GM21723 (cell line): ENCODE results near the gene SRPX2.
"Not testable (repeated sequence)": the region's sequence is repeated elsewhere in the genome, so short reads cannot be mapped to it uniquely, and the experiment has no call there.

Experiments
- ATAC-seq: cut with Tn5 transposase; IDR thresholded peaks from one replicate; pipeline ENCODE4 v1.9.1; 2021; ENCODE audit warnings: mild to moderate bottlenecking, moderate library complexity; ENCODE audit not compliant: unreplicated experiment

SRPX2 gene

DNA sequence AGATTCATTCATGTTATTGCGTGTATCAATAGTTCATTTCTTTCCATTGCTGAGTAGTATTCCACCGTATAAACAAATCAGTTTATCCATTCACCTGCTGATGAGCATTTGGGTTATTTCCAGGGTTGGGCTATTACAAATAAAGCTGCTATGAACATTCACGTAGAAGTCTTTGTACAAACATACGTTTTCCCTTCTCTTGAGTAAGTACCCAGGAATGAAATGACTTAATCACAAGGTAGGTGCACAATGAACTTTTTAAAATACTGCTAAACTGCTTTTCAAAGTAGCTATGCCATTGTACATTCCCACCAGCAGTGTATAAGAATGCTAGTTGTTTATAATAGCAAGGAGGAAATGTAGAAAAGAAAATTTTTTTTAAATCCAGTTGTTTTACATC is 52.0 kb downstream of the SRPX2 start:
- ATAC-seq: no peak

DNA sequence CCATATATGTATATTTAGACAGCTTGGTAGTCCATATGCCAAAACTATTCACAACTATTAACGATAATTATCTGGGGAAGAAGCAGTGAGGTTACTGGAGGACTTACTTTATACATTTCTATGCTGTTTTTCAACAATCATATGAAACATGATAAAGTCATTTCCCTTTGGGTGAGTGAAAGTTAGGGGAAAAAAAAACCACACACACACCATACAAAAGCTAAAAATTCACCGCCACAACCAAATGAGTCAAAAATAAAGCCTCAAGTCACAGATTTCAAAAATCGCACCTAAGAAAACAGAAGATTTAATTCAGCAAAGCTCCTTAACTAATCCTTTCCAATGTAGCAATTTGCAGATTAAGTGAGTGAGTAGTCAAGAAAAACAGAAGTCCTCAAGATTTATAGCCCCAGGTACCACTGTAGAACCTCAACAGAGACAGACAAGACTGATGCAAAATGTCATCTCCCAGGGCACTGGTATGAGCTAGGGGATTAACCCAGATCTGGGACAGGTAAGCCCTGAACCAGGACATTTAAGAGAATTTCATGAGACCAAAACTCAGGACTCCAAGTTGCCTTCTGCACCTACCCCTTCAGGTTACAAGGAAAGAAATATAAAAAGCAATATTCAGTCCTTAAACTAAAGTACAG is 52.8 kb downstream of the SRPX2 start:
- no peak for ATAC-seq

DNA sequence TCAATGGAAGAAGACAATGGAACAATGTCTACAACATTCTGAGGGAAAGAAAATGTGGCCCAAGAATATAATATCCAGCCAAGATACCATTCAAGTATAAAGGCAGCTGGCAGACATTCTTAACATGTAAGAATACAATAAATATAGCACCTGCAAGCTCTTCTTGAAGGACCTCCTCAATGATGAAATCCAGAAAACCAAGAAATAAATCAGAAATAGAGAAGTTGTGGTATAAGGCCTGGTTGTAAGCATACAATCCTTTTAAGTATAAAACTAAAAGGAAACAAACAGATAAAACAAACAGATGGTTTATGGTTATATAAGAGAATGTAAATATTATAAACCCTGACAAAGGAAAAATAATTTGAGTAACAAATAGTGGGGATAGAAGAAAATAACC is 54.6 kb downstream of the SRPX2 start:
- ATAC-seq: no peak

DNA sequence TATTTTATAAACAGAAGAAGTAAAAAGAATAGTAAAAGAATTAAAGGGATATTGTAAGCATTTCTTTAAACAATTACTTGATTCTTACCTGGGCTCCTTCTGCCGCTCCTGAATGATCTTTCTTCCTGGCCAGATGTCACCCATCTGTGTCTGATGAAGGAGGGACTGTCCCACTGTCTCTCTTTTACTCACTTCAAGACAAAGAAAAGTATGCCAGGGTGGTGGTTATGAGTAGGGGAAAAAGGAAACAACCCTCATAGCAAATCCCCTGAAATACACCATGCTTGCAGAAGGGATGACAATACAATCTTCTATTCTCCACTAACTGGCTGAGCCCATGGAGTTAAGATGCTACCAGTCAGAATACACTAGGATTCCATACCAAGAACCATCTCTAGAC is 56.8 kb downstream of the SRPX2 start:
- ATAC-seq: no peak

DNA sequence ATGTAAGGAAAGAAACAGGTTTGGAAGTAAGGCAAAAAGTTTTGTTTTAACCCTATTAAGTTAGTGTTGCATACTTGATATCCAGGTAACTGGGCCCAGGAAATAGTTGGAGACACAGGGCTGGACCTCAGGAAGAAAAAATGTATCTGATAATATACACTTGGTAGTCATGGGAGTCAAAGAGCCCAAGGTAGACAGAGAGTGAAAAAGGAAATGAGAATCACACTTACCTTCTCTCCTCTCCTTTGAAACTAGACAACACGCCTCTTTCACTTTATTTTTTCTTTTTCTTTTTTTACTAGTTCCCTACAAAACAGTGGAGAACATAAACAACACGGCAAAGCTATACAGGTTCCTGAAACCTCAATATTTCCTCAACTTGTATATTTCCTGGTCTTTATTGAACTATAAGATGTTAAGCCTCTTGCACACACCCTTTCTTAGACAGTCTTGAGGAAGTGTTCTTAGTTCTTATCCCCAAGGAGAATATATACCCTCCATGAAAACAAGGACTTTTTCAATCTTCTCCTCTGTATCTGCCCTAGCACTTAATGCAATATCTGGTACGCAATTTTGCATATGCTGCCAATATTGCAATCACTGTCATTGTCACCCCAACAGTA is 60.7 kb downstream of the SRPX2 start:
- no peak for ATAC-seq

DNA sequence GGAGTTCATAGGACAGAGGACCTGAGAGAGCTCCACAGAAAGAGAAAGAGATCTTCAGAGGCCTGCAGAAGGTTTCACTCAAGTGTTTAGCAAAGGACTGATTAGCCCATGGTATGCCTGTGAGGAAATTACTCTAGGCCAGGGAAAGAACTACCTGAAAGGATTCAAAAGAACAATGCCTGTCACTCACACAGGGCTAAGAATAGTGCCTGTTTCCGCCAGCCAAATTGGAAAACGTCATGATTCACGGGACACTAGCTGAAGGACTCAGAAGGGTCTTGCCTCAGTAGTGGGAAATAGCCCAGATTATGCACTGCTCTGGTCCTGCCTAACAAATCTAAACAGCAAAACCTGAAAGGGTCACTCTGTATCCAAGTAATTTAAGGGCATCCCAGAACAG is 66.8 kb downstream of the SRPX2 start:
- ATAC-seq: no peak

GRCh38 chrX:100717363-100717762 is 73.4 kb downstream of the SRPX2 start:
- no peak for ATAC-seq

DNA sequence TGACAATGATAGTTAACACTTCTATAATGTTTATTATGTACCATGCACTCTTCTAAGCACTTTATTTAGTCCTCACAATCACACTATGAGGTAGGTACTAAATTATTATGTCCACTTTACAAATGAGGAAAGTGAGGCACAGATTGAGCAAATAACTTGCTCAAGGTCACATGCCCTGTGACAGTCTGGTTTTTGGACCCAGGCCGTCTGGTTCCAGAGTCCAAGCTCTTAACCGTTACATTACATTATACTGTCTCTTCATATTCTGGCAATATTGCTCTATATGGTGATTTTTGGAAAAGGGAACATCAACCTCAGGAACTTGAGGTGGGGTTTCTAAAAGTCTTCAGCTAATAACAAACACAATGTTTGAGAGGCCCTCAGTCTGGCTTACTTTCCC is 75.1 kb downstream of the SRPX2 start:
- no peak for ATAC-seq

DNA sequence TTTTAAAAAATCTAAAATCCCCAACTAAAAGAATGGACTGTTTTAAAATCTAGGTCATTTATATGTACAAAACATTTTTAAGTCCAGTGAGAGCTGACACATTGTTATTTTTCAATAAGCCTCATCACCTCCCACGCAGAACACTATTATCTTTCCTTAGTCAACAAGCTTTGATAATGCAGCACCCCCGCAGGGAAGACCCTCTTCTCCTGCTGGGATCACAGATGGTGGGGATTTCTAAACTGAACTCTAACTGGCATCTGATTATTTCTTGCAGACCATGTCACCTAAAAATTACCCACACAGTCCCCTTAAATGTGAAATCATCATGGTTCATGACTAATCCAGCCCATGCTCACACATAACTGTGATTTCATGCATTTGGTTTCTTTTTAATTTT is 76.3 kb downstream of the SRPX2 start:
- no peak for ATAC-seq

- no peak for ATAC-seq
These were observed 77.3 kb downstream of the SRPX2 start for GRCh38 chrX:100721328-100721727.

GRCh38 chrX:100724006-100724405 is 80.0 kb downstream of the SRPX2 start:
- ATAC-seq: not testable (repeated sequence)
